RWPE1 (cell line): Measurements from ENCODE around the gene KRT1.

Experiments used
- CTCF ChIA-PET: fragments of 350-600 bp; sonication (Branson Sonifier 250); formaldehyde crosslinking; extraction: SDS; loops from one replicate; lab custom pipeline; 2021; lab: Yijun Ruan, JAX
- POLR2A ChIA-PET: fragments of 400-600 bp; formaldehyde crosslinking; extraction: SDS; loops from one replicate; lab custom pipeline; 2020; ENCODE audit warnings: antibody characterized with exemption; ENCODE audit not compliant: low non-redundant PET; lab: Yijun Ruan, JAX
- DNase-seq: peaks from one replicate; pipeline ENCODE4 v3.0.0; 2012; ENCODE audit warnings: low spot score
- H3K27ac ChIP-seq: fragments of 450-650 bp; 2 replicates; pipeline ENCODE4 v1.5.1; 2017
- CTCF ChIP-seq: fragments of 450-650 bp; conservative IDR thresholded peaks from 2 replicates; pipeline ENCODE4 v1.5.1; 2017; ENCODE audit warnings: low read depth, mild to moderate bottlenecking

The KRT1 gene

GRCh38 chr12:52689936-52690335 lies 9.7 kb upstream of the KRT1 start:
- POLR2A ChIA-PET: no interaction called here
- CTCF ChIA-PET: no interaction called here

GRCh38 chr12:52689239-52689638 lies 9.0 kb upstream of the KRT1 start:
- no peak for DNase-seq
- ChIA-PET CTCF (no interaction called here), POLR2A (no interaction called here)
- no peak for TF ChIP-seq CTCF
- H3K27ac ChIP-seq: no peak overlapping the region

More at GRCh38 chr12:52689936-52690335, 9.7 kb upstream of the KRT1 start:
- DNase-seq: no peak
- H3K27ac ChIP-seq: no peak overlapping the region
- TF ChIP-seq CTCF: no peak

GRCh38 chr12:52688481-52688880 lies 8.3 kb upstream of the KRT1 start:
- POLR2A ChIA-PET: no interaction called here
- no peak for TF ChIP-seq CTCF

GRCh38 chr12:52687497-52688385 lies 7.5 kb upstream of the KRT1 start:
- CTCF ChIA-PET: interaction anchor here (1.0 kb wide), 1 partner anchor 191 kb away, joined by 4 read pairs; no protein-coding TSS in a partner anchor
- no peak for TF ChIP-seq CTCF
- peak; percentile 74 for DNase-seq
- H3K27ac ChIP-seq: no peak overlapping the region
- POLR2A ChIA-PET: no interaction called here

More at GRCh38 chr12:52688481-52688880, 8.3 kb upstream of the KRT1 start:
- no peak for DNase-seq
- CTCF ChIA-PET: interaction anchor here (1.0 kb wide), 1 partner anchor 190 kb away, joined by 4 read pairs; no protein-coding TSS in a partner anchor
- no peak overlapping the region for H3K27ac ChIP-seq

- no peak overlapping the region for H3K27ac ChIP-seq
- POLR2A ChIA-PET: no interaction called here
- CTCF ChIA-PET: interaction anchor here (0.7 kb wide), 1 partner anchor 31 kb away, joined by 3 read pairs; no protein-coding TSS in a partner anchor
- no peak for DNase-seq
- no peak for TF ChIP-seq CTCF
These were observed 6.7 kb upstream of the KRT1 start for GRCh38 chr12:52686756-52687487.

- no peak for DNase-seq
- no peak for TF ChIP-seq CTCF
- no peak overlapping the region for H3K27ac ChIP-seq
- ChIA-PET CTCF (interaction anchor here (0.6 to 0.7 kb wide), 2 partner anchors 32 to 199 kb away, joined by 3 read pairs; no protein-coding TSS in a partner anchor), POLR2A (no interaction called here)
These were observed 5.9 kb upstream of the KRT1 start for GRCh38 chr12:52686063-52686462.
